ENCODE measurements around the gene FEN1.
A peak's percentile ranks its signal among the peaks of the same experiment; 100 is the strongest.

FEN1 gene

DNA sequence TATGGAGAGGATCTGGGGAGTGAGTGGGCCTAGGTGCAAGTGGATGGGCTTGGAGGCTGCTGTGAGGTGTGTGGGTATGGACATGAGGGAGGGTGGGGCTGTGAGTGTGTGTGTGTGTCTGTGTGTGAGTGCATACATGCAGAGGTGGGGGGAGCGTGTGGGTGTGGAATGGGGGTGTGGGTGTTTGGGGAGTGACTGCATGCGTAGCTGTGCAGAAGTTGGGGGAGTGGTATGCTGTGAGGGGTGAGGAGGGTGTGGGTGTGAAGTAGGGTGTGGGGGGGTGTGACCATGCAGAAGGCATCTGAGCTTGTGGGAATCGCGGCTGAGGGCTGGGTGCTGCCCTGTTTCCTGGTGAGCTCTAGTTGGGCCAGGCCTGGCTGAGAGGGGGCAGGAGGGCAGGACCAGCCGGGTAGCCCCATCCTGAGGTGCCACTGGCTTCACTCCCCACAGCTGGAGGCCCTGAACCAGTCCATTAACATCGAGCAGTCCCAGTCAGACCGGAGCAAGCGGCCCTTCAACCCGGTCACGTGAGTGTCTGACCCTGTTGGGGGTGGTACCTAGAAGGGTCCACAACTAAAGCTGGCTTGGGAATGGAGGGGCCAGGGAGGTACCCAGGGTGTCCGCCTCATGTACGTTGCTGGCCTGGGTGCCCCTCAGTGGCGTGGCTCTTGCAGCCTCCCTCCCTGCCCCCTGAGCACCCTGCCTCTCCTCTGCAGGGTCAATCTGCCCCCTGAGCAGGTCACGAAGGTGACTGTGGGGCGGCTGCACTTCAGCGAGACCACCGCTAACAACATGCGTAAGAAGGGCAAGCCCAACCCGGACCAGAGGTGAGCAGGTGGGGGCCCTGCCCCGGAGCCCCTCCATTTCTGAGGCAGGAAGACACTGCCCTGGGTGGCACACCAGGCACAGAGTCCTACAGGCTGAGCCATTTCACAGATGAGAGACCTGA is 16.8 kb upstream of the FEN1 start:
- no peak for DNase-seq (ENCODE audit: low spot score)

DNA sequence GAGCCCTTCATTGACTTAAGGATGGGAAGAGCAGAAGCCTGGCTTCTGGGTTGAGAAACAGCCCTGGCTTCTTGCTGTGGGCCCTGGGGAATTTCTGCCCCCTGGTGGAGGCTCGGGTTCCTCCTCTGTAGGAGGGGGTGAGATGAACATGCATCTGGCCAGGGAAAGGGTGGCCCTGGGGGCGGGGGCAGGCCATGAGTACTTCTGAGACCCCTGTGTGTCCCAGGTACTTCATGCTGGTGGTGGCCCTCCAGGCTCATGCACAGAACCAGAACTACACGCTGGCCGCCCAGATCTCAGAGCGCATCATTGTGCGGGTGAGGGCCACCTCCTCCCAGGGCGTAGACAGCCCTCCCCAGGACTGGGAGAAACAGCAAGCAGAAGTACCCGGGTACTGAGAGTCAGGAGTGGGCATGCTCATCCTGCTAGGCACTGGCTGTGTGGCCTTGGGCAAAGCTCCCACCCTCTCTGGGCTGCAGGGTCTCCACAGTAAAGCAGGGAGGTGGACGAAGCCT is 16.1 kb upstream of the FEN1 start:
- DNase-seq (ENCODE audit: low spot score) = peak; percentile 68

DNA sequence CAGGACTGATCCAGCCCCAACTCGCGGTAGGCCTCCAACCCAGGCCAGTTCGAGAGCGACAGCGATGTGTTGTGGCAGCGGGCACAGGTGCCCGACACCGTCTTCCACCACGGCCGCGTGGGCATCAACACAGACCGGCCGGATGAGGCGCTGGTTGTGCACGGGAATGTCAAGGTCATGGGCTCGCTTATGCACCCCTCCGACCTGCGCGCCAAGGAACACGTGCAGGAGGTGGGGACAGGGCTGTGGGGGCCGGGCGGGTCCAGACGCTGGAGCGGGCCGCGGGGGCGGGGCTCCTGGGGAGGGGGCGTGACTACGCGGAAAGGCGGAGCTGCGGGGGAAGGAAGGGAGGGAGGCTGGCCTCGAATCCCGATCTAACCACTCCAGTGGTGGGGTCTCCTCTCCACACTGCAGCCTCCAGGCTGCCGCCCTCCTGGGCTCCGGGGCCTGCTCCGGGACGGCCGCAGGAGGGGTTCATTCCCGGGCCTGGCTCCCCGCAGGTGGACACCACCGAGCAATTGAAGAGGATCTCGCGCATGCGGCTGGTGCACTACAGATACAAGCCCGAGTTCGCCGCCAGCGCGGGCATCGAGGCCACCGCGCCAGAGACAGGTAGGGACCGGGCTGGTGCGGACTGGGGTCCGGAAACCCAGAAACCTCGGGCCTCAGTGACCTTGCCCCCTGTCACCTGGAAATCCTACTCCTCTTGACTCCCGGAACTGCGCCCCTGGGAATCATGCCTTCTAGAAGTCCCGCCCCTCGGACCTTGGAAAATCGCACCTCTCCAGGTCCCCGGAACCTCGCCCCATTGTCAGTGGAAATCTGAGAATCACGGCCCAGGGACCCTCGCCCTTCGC is 15.2 kb upstream of the FEN1 start:
- peak; percentile 42 for DNase-seq (ENCODE audit: low spot score)

DNA sequence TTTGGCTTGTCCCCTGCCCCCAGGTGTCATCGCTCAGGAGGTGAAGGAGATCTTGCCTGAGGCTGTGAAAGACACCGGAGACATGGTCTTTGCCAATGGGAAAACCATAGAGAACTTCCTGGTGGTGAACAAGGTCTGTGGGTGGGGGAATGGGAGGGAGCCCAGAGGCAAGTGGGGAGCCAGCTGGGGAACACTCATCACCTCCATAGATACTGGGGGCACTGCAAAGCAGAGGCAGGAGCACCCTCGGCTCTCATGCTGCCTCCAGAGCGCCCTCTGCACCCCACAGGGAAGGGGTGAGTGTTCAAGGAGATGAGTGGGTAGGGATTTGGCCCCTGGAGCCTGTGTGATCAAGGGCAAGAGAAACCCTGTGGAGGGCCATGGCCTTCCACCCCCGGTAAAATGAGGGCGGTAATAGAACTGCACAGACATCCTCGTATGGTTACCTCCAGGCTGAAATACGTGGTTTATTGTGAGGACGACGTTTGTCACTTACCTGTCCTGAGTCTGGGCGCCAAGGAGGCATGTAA is 14.3 kb upstream of the FEN1 start:
- DNase-seq (ENCODE audit: low spot score) = no peak

DNA sequence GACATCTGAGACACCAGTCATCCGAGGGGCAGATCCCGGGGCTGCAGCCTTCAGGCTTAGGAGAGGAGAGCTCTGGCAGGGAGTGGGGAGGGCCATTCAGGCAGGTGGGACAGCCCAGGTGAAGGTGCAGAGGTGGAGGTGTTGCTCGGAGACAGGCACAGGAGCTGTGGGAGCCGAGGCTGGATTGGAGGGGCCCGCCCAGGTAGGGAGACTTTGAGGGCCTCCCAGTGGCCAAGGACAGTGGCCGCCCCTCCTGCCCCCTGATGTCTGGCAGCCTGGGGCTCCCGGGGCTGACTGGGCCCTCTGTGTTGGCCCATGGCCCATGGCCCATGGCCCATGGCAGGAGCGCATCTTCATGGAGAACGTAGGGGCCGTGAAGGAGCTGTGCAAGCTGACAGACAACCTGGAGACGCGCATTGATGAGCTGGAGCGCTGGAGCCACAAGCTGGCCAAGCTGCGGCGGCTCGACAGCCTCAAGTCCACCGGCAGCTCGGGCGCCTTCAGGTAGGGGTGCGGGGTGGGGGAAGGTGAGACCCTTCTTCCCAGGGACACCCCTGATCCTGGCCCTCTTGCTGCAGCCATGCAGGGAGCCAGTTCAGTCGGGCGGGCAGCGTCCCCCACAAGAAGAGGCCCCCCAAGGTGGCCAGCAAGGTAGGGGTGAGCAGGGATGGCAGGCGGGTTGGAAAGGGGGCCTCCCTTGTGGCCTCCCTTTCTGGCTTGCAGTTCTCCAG is 13.6 kb upstream of the FEN1 start:
- no peak for DNase-seq (ENCODE audit: low spot score)

DNA sequence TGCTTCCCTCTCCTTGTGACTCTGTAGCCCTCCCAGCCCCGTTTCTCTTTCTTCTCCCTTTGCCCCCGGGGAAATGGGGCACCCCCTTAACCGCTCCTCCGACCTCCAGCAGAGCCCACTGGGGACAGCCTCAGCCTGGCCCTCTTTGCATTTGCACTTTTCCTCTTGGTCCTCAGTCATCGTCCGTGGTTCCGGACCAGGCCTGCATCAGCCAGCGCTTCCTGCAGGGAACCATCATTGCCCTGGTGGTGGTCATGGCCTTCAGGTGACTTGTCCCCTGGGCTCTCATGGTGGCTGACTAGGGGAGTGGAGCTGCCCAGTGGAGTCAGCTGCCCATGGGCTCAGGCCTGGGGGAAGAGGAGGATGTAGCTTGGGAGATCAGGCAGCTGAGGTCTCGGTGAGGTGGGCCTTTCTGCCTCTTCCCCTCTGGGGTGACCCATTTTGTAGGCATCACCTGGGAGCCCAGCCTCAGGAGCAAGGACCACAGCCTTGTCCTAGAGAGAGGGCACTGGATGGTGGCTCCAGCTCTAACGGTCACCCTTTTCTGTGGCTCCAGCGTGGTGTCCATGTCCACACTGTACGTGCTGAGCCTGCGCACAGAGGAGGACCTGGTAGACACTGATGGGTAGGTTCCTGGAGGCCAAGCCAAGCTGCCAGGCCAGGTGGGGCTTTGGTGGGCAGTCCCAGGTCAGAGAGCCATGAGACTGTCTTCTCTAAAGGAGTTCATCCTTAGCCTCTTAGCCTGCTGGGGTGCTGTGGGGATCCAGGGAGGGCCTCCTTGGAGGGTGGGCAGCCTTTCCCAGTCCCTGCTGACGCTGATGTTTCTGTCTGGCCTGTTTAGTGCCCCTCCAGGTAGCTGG is 12.8 kb upstream of the FEN1 start:
- DNase-seq (ENCODE audit: low spot score) = no peak

DNA sequence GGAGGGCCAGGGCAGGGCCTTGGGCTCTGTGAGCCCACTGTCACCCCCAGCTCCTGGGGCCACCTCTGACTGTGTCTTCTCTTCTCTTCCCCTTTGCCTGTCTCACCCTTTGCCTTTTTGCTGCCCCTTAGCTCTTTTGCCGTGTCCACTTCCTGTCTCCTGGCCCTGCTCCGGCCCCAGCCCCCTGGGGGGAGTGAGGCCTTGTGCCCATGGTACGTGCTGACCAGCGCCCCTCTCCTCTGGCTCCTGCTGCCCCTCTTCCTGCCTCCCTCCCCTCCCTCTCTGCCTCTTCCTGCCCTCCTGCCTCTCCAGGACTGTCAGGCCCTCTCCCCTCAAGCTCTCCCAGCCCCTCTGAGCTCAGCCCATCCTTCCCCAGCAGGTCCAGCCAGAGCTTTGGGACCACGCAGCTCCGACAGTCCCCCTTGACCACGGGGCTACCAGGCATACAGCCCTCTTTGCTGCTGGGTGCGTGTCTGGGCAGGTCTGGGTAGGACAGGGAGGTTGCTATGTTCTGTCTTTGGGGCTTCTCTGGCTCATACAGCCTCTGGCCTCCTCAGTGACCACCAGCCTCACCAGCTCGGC is 12.0 kb upstream of the FEN1 start:
- no peak for DNase-seq (ENCODE audit: low spot score)

DNA sequence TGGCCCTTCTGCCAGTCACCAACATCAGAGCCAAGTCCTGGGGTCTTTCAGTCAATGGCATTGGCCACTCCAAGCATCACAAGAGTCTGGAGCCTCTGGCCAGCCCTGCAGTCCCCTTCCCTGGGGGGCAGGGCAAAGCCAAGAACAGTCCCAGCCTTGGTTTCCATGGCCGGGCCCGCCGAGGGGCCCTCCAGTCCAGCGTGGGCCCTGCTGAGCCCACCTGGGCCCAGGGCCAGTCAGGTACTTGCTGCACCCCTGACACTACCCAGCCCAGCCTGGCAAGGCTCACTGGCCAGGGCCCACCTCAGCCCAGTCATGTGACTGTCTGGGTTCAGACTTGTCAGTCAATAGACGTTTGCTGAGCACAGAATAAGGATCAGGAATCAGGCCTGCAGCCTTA is 11.1 kb upstream of the FEN1 start:
- DNase-seq (ENCODE audit: low spot score) = no peak

DNA sequence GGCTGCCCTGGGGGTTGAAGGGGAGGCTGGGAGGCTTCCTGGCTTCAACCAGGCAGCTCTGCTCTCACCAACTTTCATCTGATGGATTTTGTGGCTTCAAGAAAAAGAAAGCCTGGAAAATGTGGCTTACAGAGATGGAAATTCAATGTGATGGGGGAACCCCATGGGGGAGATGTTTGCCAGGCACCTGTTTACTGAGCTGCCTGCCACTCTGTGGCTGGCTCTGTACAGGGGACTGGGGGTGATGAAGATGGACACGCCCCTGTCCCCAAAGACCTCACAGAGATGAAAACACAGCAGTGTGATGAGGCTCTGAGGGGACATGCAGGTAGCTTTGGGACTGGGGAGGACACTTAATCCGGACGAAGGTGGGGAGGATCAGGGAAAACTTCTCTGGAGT is 10.4 kb upstream of the FEN1 start:
- no peak for DNase-seq (ENCODE audit: low spot score)

DNA sequence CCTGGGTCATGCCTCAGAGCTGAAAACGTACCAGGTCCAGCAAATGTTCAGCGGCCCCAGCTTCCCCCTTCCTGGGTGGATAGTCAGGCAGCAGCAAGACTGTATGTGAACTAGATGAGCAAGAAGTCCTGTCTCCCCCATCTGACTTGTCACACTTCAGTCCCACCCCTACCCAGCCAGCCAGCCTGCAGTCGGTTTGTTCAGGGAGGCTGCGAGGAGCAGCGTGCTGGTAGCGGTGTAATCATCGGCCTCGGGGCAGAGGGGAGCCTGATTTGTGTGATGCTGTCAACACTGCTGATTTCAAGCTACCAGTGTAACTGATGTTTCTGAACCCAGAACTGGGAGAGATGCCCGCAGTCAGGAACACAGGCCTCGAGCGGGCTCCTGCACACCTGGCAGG is 9.9 kb upstream of the FEN1 start:
- DNase-seq (ENCODE audit: low spot score) = no peak

DNA sequence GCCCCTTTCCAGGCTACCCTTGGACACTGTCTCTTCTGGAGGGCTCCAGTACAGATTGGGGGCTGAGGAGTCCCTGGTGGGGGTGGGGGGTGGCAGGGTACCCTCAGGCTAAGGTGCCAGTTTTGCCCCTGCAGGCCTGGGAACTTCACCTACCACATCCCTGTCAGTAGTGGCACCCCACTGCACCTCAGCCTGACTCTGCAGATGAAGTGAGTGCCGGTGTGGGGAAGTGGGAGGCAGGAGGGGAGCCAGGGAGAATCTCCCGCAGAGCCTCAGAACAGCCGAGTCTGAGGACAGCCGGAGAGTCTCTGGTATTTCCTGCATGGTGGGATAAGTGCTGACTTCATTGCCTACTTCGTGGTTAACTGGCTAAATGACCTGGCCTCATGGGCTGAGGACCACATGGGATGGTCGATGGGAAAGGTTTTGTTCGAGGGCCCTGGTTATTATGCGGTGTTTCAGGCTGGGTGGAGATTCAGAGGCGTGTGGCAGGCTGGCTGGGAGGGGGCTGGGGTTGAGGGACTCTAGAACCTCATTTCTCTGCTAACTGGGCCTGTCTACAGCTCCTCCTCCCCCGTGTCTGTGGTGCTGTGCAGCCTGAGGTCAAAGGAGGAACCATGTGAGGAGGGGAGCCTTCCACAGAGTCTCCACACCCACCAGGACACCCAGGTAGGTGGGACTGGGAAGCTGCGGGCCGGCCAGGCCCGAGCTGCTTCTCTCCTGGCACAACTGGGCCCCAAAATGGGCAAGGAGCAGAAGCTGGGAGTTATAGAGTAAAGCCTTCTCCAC is 8.8 kb upstream of the FEN1 start:
- DNase-seq (ENCODE audit: low spot score) = no peak

DNA sequence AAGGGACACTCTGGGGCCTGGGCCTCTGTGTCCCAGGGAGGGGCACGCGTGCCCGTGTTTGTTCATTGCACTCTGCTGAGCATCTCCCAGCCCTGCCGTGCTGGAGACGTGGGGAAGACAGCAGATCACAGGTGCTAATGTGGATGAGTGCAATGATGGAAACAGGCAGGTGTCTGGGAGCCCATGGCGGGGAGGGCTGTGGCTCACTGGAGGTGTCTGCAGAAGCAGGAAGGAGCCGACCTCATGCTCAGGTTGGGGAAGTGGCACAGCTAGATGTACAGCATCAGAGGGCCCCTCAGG is 8.3 kb upstream of the FEN1 start:
- DNase-seq (ENCODE audit: low spot score) = no peak

DNA sequence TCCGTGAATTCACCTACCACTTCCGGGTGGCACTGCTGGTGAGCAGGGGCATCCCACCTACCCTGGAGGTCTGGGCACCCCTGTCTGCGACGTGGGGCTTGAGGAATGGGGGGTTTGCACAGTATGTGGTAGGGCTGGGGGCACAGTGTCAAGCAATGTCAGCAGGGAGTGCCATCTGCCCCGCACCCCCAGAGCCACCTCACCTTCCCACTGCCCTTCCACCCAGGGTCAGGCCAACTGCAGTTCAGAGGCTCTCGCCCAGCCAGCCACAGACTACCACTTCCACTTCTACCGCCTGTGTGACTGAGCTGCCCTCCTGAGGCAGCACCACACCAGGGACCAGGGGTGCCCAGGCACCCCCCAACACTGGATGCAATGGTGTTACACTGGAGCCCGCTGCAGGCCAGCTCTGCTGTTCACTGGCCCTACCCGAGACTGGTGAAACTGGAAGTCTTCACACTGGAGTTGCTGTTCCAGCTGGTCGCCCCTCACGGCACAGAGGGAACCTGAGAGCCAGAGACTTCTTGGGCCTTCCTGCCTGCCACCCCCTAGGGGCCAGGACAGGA is 6.8 kb upstream of the FEN1 start:
- DNase-seq (ENCODE audit: low spot score) = no peak

DNA sequence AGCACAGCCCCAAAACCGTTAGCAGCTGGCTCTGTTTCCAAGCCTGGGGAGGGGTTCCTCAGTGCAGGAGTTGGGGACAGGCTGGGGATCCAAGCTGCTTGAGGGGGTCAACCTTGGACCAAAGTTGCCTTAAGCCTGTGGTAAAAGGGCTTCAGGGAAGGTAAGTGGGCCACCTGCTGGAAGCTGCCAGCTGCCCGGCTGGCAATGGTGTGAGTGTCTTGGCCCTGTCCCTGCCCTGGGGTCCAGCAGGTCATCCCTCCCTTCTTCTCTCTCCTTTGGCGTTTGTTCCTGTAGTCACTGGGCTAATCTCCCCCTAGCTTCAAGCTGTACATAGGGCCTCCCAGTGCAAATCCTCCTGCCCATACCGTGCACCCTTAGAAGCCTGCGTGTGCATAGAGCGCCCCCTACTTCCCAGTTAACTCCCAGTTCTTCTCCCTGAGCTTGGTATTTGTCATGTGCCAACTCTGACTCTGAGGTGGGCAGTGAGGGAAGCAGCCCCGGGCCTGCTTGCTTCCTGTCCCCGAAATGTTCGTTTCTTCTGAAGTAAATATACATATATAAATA is 4.7 kb upstream of the FEN1 start:
- peak; percentile 15 for DNase-seq (ENCODE audit: low spot score)

DNA sequence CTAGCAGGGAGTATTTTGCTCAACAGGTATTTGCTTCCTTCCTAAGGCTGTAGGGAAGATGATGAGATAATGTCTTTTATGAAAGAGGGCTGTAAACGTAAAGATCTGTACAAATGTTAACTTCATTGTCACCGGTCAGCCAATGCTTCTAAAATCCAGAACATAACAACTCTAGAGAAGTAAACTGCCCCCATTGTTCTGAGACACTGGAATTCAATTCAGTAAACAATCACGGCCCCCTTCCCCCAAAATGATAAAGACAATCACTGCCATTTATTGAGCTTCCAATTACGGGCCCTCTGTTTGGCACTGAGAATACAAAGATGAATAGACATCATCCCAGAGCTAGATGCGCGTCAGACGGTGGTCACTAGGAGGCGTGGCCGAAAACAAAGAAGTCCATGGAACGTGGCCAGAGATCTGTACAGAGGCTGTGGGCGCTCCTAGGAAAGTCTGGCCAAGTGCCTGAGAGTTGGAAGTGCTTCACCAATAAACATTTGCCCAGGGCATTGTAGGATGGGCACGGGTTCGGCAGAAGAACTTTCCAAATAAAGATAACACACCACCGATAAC is 888 bp upstream of the FEN1 start:
- peak; percentile 57 for DNase-seq (ENCODE audit: low spot score)

DNA sequence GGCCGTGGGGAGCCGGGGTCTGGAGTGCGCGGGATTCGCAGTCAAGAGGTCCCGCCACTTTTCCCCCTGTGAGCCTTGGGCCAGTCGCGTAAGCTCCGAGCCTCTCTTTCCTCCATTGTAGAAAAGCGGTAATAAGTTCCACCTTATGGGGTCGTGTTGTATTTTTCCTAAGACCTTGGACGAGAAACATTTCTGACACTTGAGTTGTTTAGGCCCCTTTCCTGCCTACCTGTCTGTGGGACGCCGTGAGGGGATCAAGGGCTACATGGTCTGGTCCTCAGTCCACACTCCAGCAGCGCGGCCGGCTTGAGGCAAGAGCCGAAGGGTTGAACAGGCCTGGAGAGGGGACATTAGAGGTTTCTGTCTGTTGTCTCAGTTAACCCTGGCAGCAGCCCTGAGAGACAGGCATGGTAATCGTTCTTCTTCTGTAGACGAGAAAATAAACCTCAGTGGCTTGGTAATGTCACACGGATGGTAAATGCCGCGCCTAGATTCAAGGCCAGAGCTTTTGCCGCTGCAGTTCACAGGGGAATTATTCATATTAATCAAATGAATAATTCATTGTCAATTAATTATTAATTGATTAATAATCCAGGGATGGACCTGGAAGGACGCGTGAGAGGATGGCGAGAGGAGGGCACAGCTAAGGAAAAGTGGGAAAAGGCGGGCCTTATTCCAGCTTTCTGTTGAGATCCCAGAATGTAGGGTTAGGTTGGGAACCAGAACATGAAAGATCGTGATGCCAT is 545 bp downstream of the FEN1 start:
- no peak for DNase-seq (ENCODE audit: low spot score)

DNA sequence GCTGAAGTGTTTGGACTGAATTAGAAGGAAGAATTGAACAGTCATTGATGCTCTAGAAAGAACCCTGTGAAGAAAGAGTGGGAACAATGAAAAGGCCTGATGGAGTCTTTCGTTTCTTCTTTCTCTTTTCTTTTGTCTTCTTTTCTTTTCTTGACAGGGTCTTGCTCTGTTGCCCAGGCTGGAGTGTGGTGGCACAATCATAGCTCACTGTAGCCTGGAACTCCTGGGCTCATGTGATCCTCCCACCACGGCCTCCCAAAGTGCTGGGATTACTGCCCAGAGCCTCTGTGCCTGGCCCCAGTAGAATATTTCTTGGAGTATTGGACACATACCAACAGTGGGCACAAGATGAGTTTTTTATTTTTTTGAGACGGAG is 1.1 kb downstream of the FEN1 start:
- no peak for DNase-seq (ENCODE audit: low spot score)

DNA sequence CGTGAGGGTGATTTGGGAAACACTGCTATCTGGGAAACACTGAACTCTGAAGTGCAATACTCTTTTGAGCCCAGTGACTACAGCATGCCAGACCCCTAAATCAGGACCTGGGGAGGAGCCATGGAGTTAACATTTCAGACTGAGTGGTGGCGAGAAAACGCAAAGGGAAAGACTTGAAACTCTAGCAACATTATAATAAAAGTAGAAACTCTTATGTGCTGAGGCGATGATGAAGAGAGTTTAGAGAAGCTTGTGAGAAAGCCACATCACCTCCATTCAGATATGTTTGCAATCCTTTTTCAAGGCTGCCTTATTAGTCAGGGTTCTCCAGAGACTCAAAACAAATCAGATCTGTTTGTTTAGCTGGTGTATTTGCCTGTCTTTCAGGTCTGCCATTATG is 1.9 kb downstream of the FEN1 start:
- DNase-seq (ENCODE audit: low spot score) = no peak

All from activated CD4-positive, alpha-beta T cell treated with anti-CD3 and anti-CD28 coated beads, Interleukin-2, Interleukin-4, amounts not matched to agents 100 ng/mL and 50 ng/mL, durations not matched to agents 16 hours and 8 hours (primary cell).